HG03060 (cell line): ENCODE data around the gene ZBTB20.

Source experiments
- ATAC-seq: cut with Tn5 transposase; IDR thresholded peaks from one replicate; pipeline ENCODE4 v1.9.1; 2021; ENCODE audit warnings: low read depth, moderate number of reproducible peaks; ENCODE audit not compliant: unreplicated experiment

The ZBTB20 gene

GRCh38 chr3:114290911-114291901, 855.9 kb downstream of the ZBTB20 start:
- peak; percentile 83 for ATAC-seq

GRCh38 chr3:114286266-114286665, 860.8 kb downstream of the ZBTB20 start:
- ATAC-seq = no peak

- no peak for ATAC-seq
Measured at GRCh38 chr3:114285648-114286230, 861.3 kb downstream of the ZBTB20 start.

- ATAC-seq = no peak
Measured at GRCh38 chr3:114284644-114285043, 862.4 kb downstream of the ZBTB20 start.
